ENCODE results near the gene TIAM2.
"Not testable (repeated sequence)": the region's sequence is repeated elsewhere in the genome, so short reads cannot be mapped to it uniquely, and the experiment has no call there.

Gene TIAM2

GRCh38 chr6:155207223-155207622 lies 212.1 kb downstream of the TIAM2 start:
- no peak for DNase-seq

- DNase-seq: no peak
Measured at GRCh38 chr6:155212106-155212505, 217.0 kb downstream of the TIAM2 start.

GRCh38 chr6:155212616-155213380 lies 217.7 kb downstream of the TIAM2 start:
- DNase-seq: no peak

GRCh38 chr6:155213611-155214372 lies 218.7 kb downstream of the TIAM2 start:
- DNase-seq: no peak

GRCh38 chr6:155215906-155216305 lies 220.8 kb downstream of the TIAM2 start:
- no peak for DNase-seq

- DNase-seq: no peak
Measured at GRCh38 chr6:155216312-155217046, 221.4 kb downstream of the TIAM2 start.

GRCh38 chr6:155218711-155219110 lies 223.6 kb downstream of the TIAM2 start:
- DNase-seq: not testable (repeated sequence)

- no peak for DNase-seq
Measured at GRCh38 chr6:155219299-155219698, 224.2 kb downstream of the TIAM2 start.

GRCh38 chr6:155219858-155220301 lies 224.8 kb downstream of the TIAM2 start:
- DNase-seq: no peak

GRCh38 chr6:155221086-155221485 lies 226.0 kb downstream of the TIAM2 start:
- DNase-seq: peak in 1 of 2 donors; percentile 52

GRCh38 chr6:155222506-155222905 lies 227.4 kb downstream of the TIAM2 start:
- DNase-seq: no peak

GRCh38 chr6:155223646-155224451 lies 228.7 kb downstream of the TIAM2 start:
- DNase-seq: peak; percentile 34 to 41

GRCh38 chr6:155224618-155225017 lies 229.5 kb downstream of the TIAM2 start:
- DNase-seq: no peak

- no peak for DNase-seq
Measured at GRCh38 chr6:155227046-155227445, 231.9 kb downstream of the TIAM2 start.

- DNase-seq: no peak
Measured at GRCh38 chr6:155228546-155229166, 233.5 kb downstream of the TIAM2 start.

GRCh38 chr6:155230975-155231374 lies 235.9 kb downstream of the TIAM2 start:
- not testable (repeated sequence) for DNase-seq

- no peak for DNase-seq
Measured at GRCh38 chr6:155232848-155233247, 237.7 kb downstream of the TIAM2 start.

GRCh38 chr6:155234167-155234566 lies 239.1 kb downstream of the TIAM2 start:
- DNase-seq: no peak

GRCh38 chr6:155234687-155235086 lies 239.6 kb downstream of the TIAM2 start:
- no peak for DNase-seq

GRCh38 chr6:155235087-155235486 lies 240.0 kb downstream of the TIAM2 start:
- no peak for DNase-seq

- DNase-seq: no peak
Measured at GRCh38 chr6:155237613-155238012, 242.5 kb downstream of the TIAM2 start.

All from CD4-positive, alpha-beta T cell treated with Interleukin-1 beta for 1 hour (primary cell).